CD14-positive monocyte (primary cell): Measurements from ENCODE around the gene RGS19. TPM values are rescaled to one million over a fixed set of nuclear protein-coding genes. Genes with fewer than 3 reads are reported as not detected.
A peak's percentile ranks its signal among the peaks of the same experiment; 100 is the strongest.

ENCODE experiments used
- DNase-seq, 3 donors: peaks; one replicate each; pipeline ENCODE4 v3.0.0-alpha.2; 2011 to 2022
- H2AFZ ChIP-seq: 2 replicates; pipeline ENCODE4 v1.6.0; 2012; ENCODE audit warnings: mild to moderate bottlenecking, low read depth, low read length, inconsistent platforms; ENCODE audit not compliant: insufficient read depth, poor library complexity, severe bottlenecking
- H3K27ac ChIP-seq, 2 donors: 1 replicate in 1 of 2; 2 replicates in 1 of 2; pipeline ENCODE4 v1.5.1; 2012 to 2013; ENCODE audit warnings: low read length in 2 of 2, control low read depth in 1 of 2, inconsistent platforms in 1 of 2, low read depth in 1 of 2, mild to moderate bottlenecking in 1 of 2
- H3K27me3 ChIP-seq, 2 donors: one replicate each; pipeline versions ENCODE4 v1.6.0 to v1.6.1; 2011 to 2013; ENCODE audit warnings: low read length in 2 of 2; ENCODE audit not compliant: control insufficient read depth in 2 of 2, insufficient read depth in 2 of 2
- H3K36me3 ChIP-seq, 2 donors: replicated peaks in 1 of 2; 1 replicate in 1 of 2; 2 replicates in 1 of 2; pipeline versions ENCODE4 v1.5.1 to v1.6.1; 2012 to 2013; ENCODE audit warnings: low read length in 2 of 2, control low read depth in 1 of 2, inconsistent platforms in 1 of 2, mild to moderate bottlenecking in 1 of 2; ENCODE audit not compliant: insufficient read depth in 2 of 2, control insufficient read depth in 1 of 2
- H3K4me1 ChIP-seq, 2 donors: 1 replicate in 1 of 2; 2 replicates in 1 of 2; pipeline versions ENCODE4 v1.5.1 to v1.6.1; 2012 to 2013; ENCODE audit warnings: low read length in 2 of 2, control low read depth in 1 of 2, inconsistent platforms in 1 of 2, mild to moderate bottlenecking in 1 of 2, moderate library complexity in 1 of 2; ENCODE audit not compliant: insufficient read depth in 2 of 2, control insufficient read depth in 1 of 2
- H3K4me2 ChIP-seq: replicated peaks from 2 replicates; pipeline ENCODE3; 2012; ENCODE audit warnings: low read length, moderate library complexity, mild to moderate bottlenecking; ENCODE audit not compliant: poor library complexity, severe bottlenecking; ENCODE audit errors: extremely low read depth
- H3K4me3 ChIP-seq, 3 experiments: fragments of 200-600 bp in 1 of 3; sonication (generic) in 1 of 3; replicated peaks in 1 of 3; 1 replicate in 2 of 3; 2 replicates in 1 of 3; pipeline ENCODE4 v1.5.1; 2011 to 2013; ENCODE audit warnings: low read length in 3 of 3, mild to moderate bottlenecking in 3 of 3, control low read depth in 2 of 3, low read depth in 2 of 3, inconsistent platforms in 1 of 3, moderate library complexity in 1 of 3
- H3K79me2 ChIP-seq: 2 replicates; pipeline ENCODE4 v1.6.0; 2012; ENCODE audit warnings: mild to moderate bottlenecking, control low read depth, inconsistent platforms, low read length, moderate library complexity; ENCODE audit not compliant: insufficient read depth
- H3K9ac ChIP-seq: 2 replicates; pipeline ENCODE4 v1.6.0; 2017; ENCODE audit warnings: low read length, mild to moderate bottlenecking; ENCODE audit not compliant: insufficient read depth, poor library complexity, severe bottlenecking
- H3K9me3 ChIP-seq, 2 donors: replicated peaks in 1 of 2; 1 replicate in 1 of 2; 2 replicates in 1 of 2; pipeline versions ENCODE4 v1.5.1 to v1.6.1; 2012 to 2013; ENCODE audit warnings: low read length in 2 of 2, control low read depth in 1 of 2; ENCODE audit not compliant: control insufficient read depth in 1 of 2, insufficient read depth in 1 of 2
- H4K20me1 ChIP-seq: 2 replicates; pipeline ENCODE4 v1.6.0; 2012; ENCODE audit warnings: mild to moderate bottlenecking, low read length, control low read depth, moderate library complexity; ENCODE audit not compliant: insufficient read depth
- H3K27ac Mint-ChIP-seq, 7 donors: one replicate each; pipeline ENCODE4 v1.8.0; 2020; ENCODE audit warnings: mild to moderate bottlenecking in 7 of 7, mixed read lengths in 7 of 7, moderate library complexity in 6 of 7, inconsistent platforms in 2 of 7
- H3K27me3 Mint-ChIP-seq, 3 donors: one replicate each; pipeline ENCODE4 v1.8.0; 2021 to 2022; ENCODE audit warnings: low read depth in 3 of 3, mild to moderate bottlenecking in 3 of 3, mixed read lengths in 3 of 3, moderate library complexity in 3 of 3, inconsistent platforms in 1 of 3
- H3K36me3 Mint-ChIP-seq, 2 donors: one replicate each; pipeline ENCODE4 v1.8.0; 2020; ENCODE audit warnings: mixed read lengths in 2 of 2, inconsistent platforms in 1 of 2, mild to moderate bottlenecking in 1 of 2
- H3K4me1 Mint-ChIP-seq: one replicate; pipeline ENCODE4 v1.8.0; 2020; ENCODE audit warnings: mild to moderate bottlenecking, mixed read lengths
- H3K4me3 Mint-ChIP-seq, 2 donors: one replicate each; pipeline ENCODE4 v1.8.0; 2020; ENCODE audit warnings: mild to moderate bottlenecking in 2 of 2, mixed read lengths in 2 of 2, moderate library complexity in 1 of 2
- H3K9me3 Mint-ChIP-seq, 7 donors: one replicate each; pipeline ENCODE4 v1.8.0; 2020 to 2022; ENCODE audit warnings: mixed read lengths in 7 of 7, mild to moderate bottlenecking in 6 of 7, moderate library complexity in 6 of 7, inconsistent platforms in 2 of 7
- CTCF ChIP-seq: fragments of 200-600 bp; IDR thresholded peaks from one replicate; pipeline ENCODE4 v1.8.0; 2022; ENCODE audit warnings: antibody characterized with exemption, mild to moderate bottlenecking
- WGBS: methylation state at CpG from one replicate; pipeline ENCODE4 v1.1.5; 2013; ENCODE audit warnings: missing lambda C conversion rate; ENCODE audit not compliant: insufficient coverage; 5-methylcytosine and 5-hydroxymethylcytosine counted together
- intact Hi-C, 2 donors: fragments of 100-400 bp; cut with micrococcal nuclease; formaldehyde crosslinking; loops; one replicate each; pipeline versions ENCODE4 v1.15.0 to v1.15.1; 2023
- polyA plus RNA-seq, 3 donors: library from polyadenylated mRNA; depleted of rRNA in 1 of 3; unstranded in 2 of 3; stranded (reverse) in 1 of 3; fragments of 300-500 nt in 2 of 3; fragments of >200 nt in 1 of 3; fragmentation: Illumina TruSeq in 2 of 3; gene quantifications; 1 replicate in 2 of 3; 2 replicates in 1 of 3; pipeline ENCODE4 v1.2.3, GENCODE V29; 2012 to 2021

The RGS19 gene
- polyA plus RNA-seq, 3 donors, result 235 to 280 (median 244) TPM

- Mint-ChIP-seq H3K4me3 (no peak overlapping the region), H3K9me3 (no peaks in the 10 kb centered on the region), H3K27me3 (no peaks in the 10 kb centered on the region), H3K36me3 (peaks cover 32 to 51% of the 10 kb centered on the region in 2 donors), H3K27ac (no peak overlapping the region), H3K4me1 (peaks cover 29% of the 10 kb centered on the region)
- Histone ChIP-seq H2AFZ (no peak overlapping the region), H3K27me3 (no peaks in the 10 kb centered on the region), H3K27ac (no peak overlapping the region), H3K4me1 (peaks cover 21 to 45% of the 10 kb centered on the region in 2 donors), H3K9me3 (no peaks in the 10 kb centered on the region), H4K20me1 (peaks cover 100% of the 10 kb centered on the region), H3K4me2 (no peak overlapping the region), H3K79me2 (peaks cover 58% of the 10 kb centered on the region), H3K9ac (no peak overlapping the region), H3K4me3 (no peak overlapping the region), H3K36me3 (peaks cover 43 to 46% of the 10 kb centered on the region in 2 donors)
- TF ChIP-seq CTCF, result no peak
- 88% methylated on average over 28 of the region's 28 CpGs for WGBS
- intact Hi-C loops, result no loop called here
- no peak for DNase-seq
Observed at GRCh38 chr20:64074184-64074789, 5.0 kb downstream of the RGS19 start.

- DNase-seq, result no peak
- Histone ChIP-seq H3K36me3 (peaks cover 43 to 46% of the 10 kb centered on the region in 2 donors), H3K4me2 (no peak overlapping the region), H3K9ac (no peak overlapping the region), H3K27me3 (no peaks in the 10 kb centered on the region), H2AFZ (no peak overlapping the region), H4K20me1 (peaks cover 96% of the 10 kb centered on the region), H3K4me1 (peaks cover 21 to 45% of the 10 kb centered on the region in 2 donors), H3K27ac (peak overlapping the region in 1 of 2 donors; percentile 14), H3K4me3 (no peak overlapping the region), H3K9me3 (no peaks in the 10 kb centered on the region), H3K79me2 (peaks cover 52% of the 10 kb centered on the region)
- Mint-ChIP-seq H3K4me3 (no peak overlapping the region), H3K27me3 (peaks cover 0 to 2% (median 2%) of the 10 kb centered on the region in 3 donors), H3K9me3 (no peaks in the 10 kb centered on the region), H3K27ac (peak overlapping the region in 1 of 7 donors; percentile 35), H3K36me3 (peaks cover 32 to 51% of the 10 kb centered on the region in 2 donors), H3K4me1 (peaks cover 29% of the 10 kb centered on the region)
- TF ChIP-seq CTCF, result no peak
- WGBS, result 96% methylated on average over 29 of the region's 37 CpGs
- intact Hi-C loops, result no loop called here
Observed at GRCh38 chr20:64073476-64074183, 5.7 kb downstream of the RGS19 start.
